Heart left ventricle (tissue), 13 donors: ENCODE data around the gene D2HGDH.

Experiments used
- POLR2A ChIP-seq, 2 donors: fragments of 450-650 bp; IDR thresholded peaks; one replicate each; pipeline ENCODE4 v1.6.1; 2017; ENCODE audit warnings: antibody characterized with exemption in 2 of 2, mild to moderate bottlenecking in 2 of 2, moderate library complexity in 2 of 2
- TF ChIP-seq, protein P1 (sequence below), 12 donors: fragments of 200-600 bp; sonication (generic) in 4 of 12; IDR thresholded peaks; one replicate each; pipeline versions ENCODE4 v1.5.0 to v1.8.0; 2018 to 2022; ENCODE audit warnings: antibody characterized with exemption in 12 of 12, mild to moderate bottlenecking in 5 of 12
- donor health status: ischemic (EF 13 %, LVEDD 7.1; RV severe dilation, severe dysfunction).
- donor health status: DM: no; HTN: yes; CAD: no.
- donor health status: DM: no; HTN: no; CAD: no.
- donor health status: ischemic (EF 25% LVEDD 6.9; RV normal size, moderate dysfunction).
- donor health status: ischemic (EF 25% LVEDD 5.7; RV mildly dilated, moderate dysfunction).
- donor health status: ischemic (EF 35%, LVEDD 5.7; RV mildly dilated, moderate dysfunction).
- donor health status: nonischemic (EF 11% LVEDD 7.7; RV severe dilation, severe dysfunction).
- donor health status: DM: yes; HTN: yes; CAD: no.
- donor health status: PGD.
- donor health status: ischemic (EF 29% LVEDD 5.4; RV normal size, mild dysfunction).
- donor health status: nonischemic (EF 23%, LVEDD 6.1; RV moderate dilation, normal function).

DNA sequence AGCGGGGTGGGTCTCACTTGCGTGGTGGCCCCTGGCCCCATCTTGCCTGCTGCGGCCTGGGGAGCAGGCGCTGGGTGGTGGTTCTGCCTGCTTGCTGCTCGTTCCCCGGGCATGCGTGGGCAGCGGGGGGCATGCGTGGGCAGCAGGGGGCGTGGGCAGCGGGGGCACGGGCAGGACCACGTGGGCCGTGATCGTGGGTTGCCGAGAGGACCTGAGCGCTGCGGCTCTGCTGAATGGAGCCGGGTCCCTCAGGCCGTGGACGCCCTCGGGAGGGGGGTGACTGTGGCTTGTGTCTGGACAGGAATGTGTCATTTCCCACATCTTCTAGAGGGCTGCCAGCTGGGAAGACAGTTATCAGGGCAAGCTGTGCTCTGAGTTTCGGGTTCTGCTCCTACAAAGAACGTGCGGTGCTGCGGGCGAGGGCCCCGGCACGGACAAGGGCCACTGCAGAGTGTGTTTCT, 33.9 kb downstream of the D2HGDH start:
- TF ChIP-seq POLR2A (IDR thresholded peaks at IDR 0.05) = no peak
- TF ChIP-seq, protein P1, sequence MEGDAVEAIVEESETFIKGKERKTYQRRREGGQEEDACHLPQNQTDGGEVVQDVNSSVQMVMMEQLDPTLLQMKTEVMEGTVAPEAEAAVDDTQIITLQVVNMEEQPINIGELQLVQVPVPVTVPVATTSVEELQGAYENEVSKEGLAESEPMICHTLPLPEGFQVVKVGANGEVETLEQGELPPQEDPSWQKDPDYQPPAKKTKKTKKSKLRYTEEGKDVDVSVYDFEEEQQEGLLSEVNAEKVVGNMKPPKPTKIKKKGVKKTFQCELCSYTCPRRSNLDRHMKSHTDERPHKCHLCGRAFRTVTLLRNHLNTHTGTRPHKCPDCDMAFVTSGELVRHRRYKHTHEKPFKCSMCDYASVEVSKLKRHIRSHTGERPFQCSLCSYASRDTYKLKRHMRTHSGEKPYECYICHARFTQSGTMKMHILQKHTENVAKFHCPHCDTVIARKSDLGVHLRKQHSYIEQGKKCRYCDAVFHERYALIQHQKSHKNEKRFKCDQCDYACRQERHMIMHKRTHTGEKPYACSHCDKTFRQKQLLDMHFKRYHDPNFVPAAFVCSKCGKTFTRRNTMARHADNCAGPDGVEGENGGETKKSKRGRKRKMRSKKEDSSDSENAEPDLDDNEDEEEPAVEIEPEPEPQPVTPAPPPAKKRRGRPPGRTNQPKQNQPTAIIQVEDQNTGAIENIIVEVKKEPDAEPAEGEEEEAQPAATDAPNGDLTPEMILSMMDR (IDR thresholded peaks at IDR 0.05) = no peak
